AG04450 (cell line): Measurements from ENCODE around the gene STKLD1. TPM values are rescaled to one million over a fixed set of nuclear protein-coding genes. Genes with fewer than 3 reads are reported as not detected.

Experiments
- CTCF ChIA-PET: fragments of 300-600, 350-600 bp; formaldehyde crosslinking; extraction: SDS; loops from one replicate; lab custom pipeline; 2022; ENCODE audit warnings: antibody characterized with exemption, inconsistent platforms; lab: Charles Lee
- POLR2A ChIA-PET: fragments of 350-600 bp; formaldehyde crosslinking; extraction: SDS; loops from one replicate; lab custom pipeline; 2021; ENCODE audit warnings: antibody characterized with exemption, inconsistent platforms; lab: Yijun Ruan, JAX
- DNase-seq: peaks from one replicate; pipeline ENCODE4 v3.0.0-alpha.2; 2011; ENCODE audit warnings: low read depth, low spot score
- H3K27ac ChIP-seq: one replicate; pipeline ENCODE4 v1.5.1; 2012; ENCODE audit warnings: low read depth, low read length, control low read depth
- H3K27me3 ChIP-seq: one replicate; pipeline ENCODE4 v1.6.0; 2012; ENCODE audit warnings: low read length; ENCODE audit not compliant: control insufficient read depth, insufficient read depth
- H3K4me3 ChIP-seq: 2 replicates; pipeline ENCODE4 v1.5.1; 2011; ENCODE audit warnings: mild to moderate bottlenecking, low read depth, low read length, control low read depth
- H3K9me3 ChIP-seq: 2 replicates; pipeline ENCODE4 v1.5.1; 2012; ENCODE audit warnings: low read length; ENCODE audit not compliant: control insufficient read depth, insufficient read depth
- polyA plus RNA-seq: library from polyadenylated mRNA; depleted of rRNA; stranded (reverse); fragments of >200 nt; gene quantifications from 2 replicates; pipeline ENCODE4 v1.2.3, GENCODE V29; 2011
- TF ChIP-seq, protein P1 (sequence below): IDR thresholded peaks from 2 replicates; pipeline ENCODE4 v1.5.1; 2011; ENCODE audit warnings: low read depth, low read length, control low read depth, inconsistent platforms

The STKLD1 gene
- polyA plus RNA-seq, 1 experiment = 0.95 TPM

- DNase-seq = no peak
- H3K9me3 ChIP-seq = no peaks in the 10 kb centered on the region
- no peak overlapping the region for H3K27ac ChIP-seq
- TF ChIP-seq, protein P1, sequence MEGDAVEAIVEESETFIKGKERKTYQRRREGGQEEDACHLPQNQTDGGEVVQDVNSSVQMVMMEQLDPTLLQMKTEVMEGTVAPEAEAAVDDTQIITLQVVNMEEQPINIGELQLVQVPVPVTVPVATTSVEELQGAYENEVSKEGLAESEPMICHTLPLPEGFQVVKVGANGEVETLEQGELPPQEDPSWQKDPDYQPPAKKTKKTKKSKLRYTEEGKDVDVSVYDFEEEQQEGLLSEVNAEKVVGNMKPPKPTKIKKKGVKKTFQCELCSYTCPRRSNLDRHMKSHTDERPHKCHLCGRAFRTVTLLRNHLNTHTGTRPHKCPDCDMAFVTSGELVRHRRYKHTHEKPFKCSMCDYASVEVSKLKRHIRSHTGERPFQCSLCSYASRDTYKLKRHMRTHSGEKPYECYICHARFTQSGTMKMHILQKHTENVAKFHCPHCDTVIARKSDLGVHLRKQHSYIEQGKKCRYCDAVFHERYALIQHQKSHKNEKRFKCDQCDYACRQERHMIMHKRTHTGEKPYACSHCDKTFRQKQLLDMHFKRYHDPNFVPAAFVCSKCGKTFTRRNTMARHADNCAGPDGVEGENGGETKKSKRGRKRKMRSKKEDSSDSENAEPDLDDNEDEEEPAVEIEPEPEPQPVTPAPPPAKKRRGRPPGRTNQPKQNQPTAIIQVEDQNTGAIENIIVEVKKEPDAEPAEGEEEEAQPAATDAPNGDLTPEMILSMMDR = no peak
- peaks cover 30% of the 10 kb centered on the region for H3K27me3 ChIP-seq
- ChIA-PET CTCF (no interaction called here), POLR2A (interaction anchor here (1.1 kb wide), 1 partner anchor 10 kb away, joined by 3 read pairs; no protein-coding TSS in a partner anchor)
- H3K4me3 ChIP-seq = no peak overlapping the region
Measured at GRCh38 chr9:133428617-133429101, 52.5 kb downstream of the STKLD1 start.

DNA sequence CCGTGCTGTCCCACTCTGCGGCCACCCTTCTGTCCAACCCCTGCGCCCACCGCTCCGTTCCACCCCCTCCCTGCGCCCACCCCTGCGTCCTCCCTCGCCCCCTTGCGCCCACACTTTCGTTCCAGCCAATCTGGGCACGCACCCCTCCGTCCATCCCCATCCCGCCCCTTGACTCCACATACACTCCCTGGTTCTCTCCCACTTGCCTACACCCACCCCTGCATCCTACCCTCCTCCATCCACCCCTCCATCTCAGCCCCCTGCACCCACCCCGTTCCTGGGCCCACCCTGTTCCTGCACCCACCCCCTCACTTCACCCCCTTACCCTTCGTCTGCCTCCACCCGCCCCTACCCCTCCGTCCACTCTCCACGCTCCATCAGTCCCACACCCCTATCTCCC is 53.0 kb downstream of the STKLD1 start:
- Histone ChIP-seq H3K9me3 (no peaks in the 10 kb centered on the region), H3K4me3 (no peak overlapping the region), H3K27me3 (peaks cover 30% of the 10 kb centered on the region), H3K27ac (no peak overlapping the region)
- TF ChIP-seq, protein P1 = no peak
- DNase-seq = no peak
- POLR2A ChIA-PET = no interaction called here
- CTCF ChIA-PET = no interaction called here

DNA sequence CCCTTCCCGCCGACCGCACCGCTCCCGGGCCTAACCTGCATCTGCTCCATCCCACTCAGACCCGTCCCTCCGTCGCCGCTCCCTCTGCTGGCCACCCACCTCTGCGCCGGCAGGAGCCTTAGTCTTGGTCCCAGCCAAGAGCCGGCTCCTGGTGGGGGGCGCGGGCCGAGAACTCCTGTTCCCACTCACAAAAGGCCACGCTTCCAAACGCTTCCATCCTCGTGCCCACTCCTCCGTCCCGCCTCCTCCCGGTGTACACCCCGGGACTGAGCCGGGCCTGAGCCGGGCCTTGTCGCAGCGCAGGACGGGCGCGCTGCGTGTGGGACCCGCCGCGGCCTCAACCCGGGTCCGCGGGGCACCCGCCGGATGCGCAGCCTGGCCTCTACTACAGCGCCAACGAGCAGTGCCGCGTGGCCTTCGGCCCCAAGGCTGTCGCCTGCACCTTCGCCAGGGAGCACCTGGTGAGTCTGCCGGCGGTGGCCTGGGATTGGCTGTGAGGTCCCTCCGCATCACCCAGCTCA is 53.5 kb downstream of the STKLD1 start:
- Histone ChIP-seq H3K27ac (no peak overlapping the region), H3K27me3 (peaks cover 31% of the 10 kb centered on the region), H3K4me3 (no peak overlapping the region), H3K9me3 (no peaks in the 10 kb centered on the region)
- no peak for DNase-seq
- TF ChIP-seq, protein P1 = peak; percentile 40
- ChIA-PET CTCF (no interaction called here), POLR2A (no interaction called here)

GRCh38 chr9:133430244-133430643 is 54.1 kb downstream of the STKLD1 start:
- Histone ChIP-seq H3K27ac (no peak overlapping the region), H3K27me3 (peaks cover 29% of the 10 kb centered on the region), H3K4me3 (no peak overlapping the region), H3K9me3 (no peaks in the 10 kb centered on the region)
- POLR2A ChIA-PET = no interaction called here
- CTCF ChIA-PET = no interaction called here
- DNase-seq = no peak
- TF ChIP-seq, protein P1 = no peak

GRCh38 chr9:133433351-133433843 is 57.2 kb downstream of the STKLD1 start:
- POLR2A ChIA-PET = no interaction called here
- H3K4me3 ChIP-seq = no peak overlapping the region
- H3K27ac ChIP-seq = no peak overlapping the region
- no peaks in the 10 kb centered on the region for H3K9me3 ChIP-seq
- DNase-seq = no peak
- CTCF ChIA-PET = no interaction called here
- TF ChIP-seq, protein P1 = no peak
- peaks cover 17% of the 10 kb centered on the region for H3K27me3 ChIP-seq
